ENCODE measurements around the gene TEAD3.

The TEAD3 gene

GRCh38 chr6:35534407-35535170, 37.7 kb upstream of the TEAD3 start:
- no peaks in the 10 kb centered on the region for H3K27me3 Mint-ChIP-seq (ENCODE audit: low read depth)
- no peak for TF ChIP-seq CTCF (IDR thresholded peaks at IDR 0.05; ENCODE audit: unreplicated experiment in 3 of 3)
- H3K4me1 Mint-ChIP-seq: peaks cover 18% of the 10 kb centered on the region

GRCh38 chr6:35533981-35534380, 37.1 kb upstream of the TEAD3 start:
- H3K4me3 Mint-ChIP-seq: peak overlapping the region in 1 of 3 experiments; percentile 6
- no peaks in the 10 kb centered on the region for H3K9me3 Mint-ChIP-seq
- H3K27ac Mint-ChIP-seq: peak overlapping the region; percentile 43 to 86 (median 81)
- H3K27me3 Mint-ChIP-seq (ENCODE audit: low read depth): no peaks in the 10 kb centered on the region
- peaks cover 18% of the 10 kb centered on the region for H3K4me1 Mint-ChIP-seq
- TF ChIP-seq CTCF (IDR thresholded peaks at IDR 0.05; ENCODE audit: unreplicated experiment in 3 of 3): no peak
- no peaks in the 10 kb centered on the region for H3K36me3 Mint-ChIP-seq (ENCODE audit: low read depth)

More at GRCh38 chr6:35534407-35535170, 37.7 kb upstream of the TEAD3 start:
- no peaks in the 10 kb centered on the region for H3K9me3 Mint-ChIP-seq
- no peaks in the 10 kb centered on the region for H3K36me3 Mint-ChIP-seq (ENCODE audit: low read depth)
- peak overlapping the region in 1 of 3 experiments; percentile 6 for H3K4me3 Mint-ChIP-seq
- peak overlapping the region; percentile 43 to 86 (median 81) for H3K27ac Mint-ChIP-seq

- Mint-ChIP-seq H3K4me1 (peaks cover 18% of the 10 kb centered on the region), H3K9me3 (no peaks in the 10 kb centered on the region), H3K36me3 (ENCODE audit: low read depth) (no peaks in the 10 kb centered on the region)
Measured at GRCh38 chr6:35532126-35532525, 35.2 kb upstream of the TEAD3 start.

GRCh38 chr6:35524380-35525020, 27.6 kb upstream of the TEAD3 start:
- peaks cover 23% of the 10 kb centered on the region for H3K27me3 Mint-ChIP-seq (ENCODE audit: low read depth)
- H3K27ac Mint-ChIP-seq: no peak overlapping the region
- no peak for TF ChIP-seq CTCF (IDR thresholded peaks at IDR 0.05; ENCODE audit: unreplicated experiment in 3 of 3)
- no peaks in the 10 kb centered on the region for H3K9me3 Mint-ChIP-seq
- peaks cover 4% of the 10 kb centered on the region for H3K4me1 Mint-ChIP-seq
- no peaks in the 10 kb centered on the region for H3K36me3 Mint-ChIP-seq (ENCODE audit: low read depth)
- H3K4me3 Mint-ChIP-seq: no peak overlapping the region

More at GRCh38 chr6:35532126-35532525, 35.2 kb upstream of the TEAD3 start:
- no peak overlapping the region for H3K4me3 Mint-ChIP-seq
- H3K27ac Mint-ChIP-seq: no peak overlapping the region
- TF ChIP-seq CTCF (IDR thresholded peaks at IDR 0.05; ENCODE audit: unreplicated experiment in 3 of 3): no peak
- H3K27me3 Mint-ChIP-seq (ENCODE audit: low read depth): peaks cover under 1% of the 10 kb centered on the region

- Mint-ChIP-seq H3K9me3 (no peaks in the 10 kb centered on the region), H3K27ac (no peak overlapping the region), H3K27me3 (ENCODE audit: low read depth) (peaks cover 23% of the 10 kb centered on the region), H3K36me3 (ENCODE audit: low read depth) (no peaks in the 10 kb centered on the region), H3K4me1 (peaks cover 4% of the 10 kb centered on the region), H3K4me3 (peak overlapping the region in 1 of 3 experiments; percentile 48)
- peak; percentile 98 to 99 (median 98) for TF ChIP-seq CTCF (IDR thresholded peaks at IDR 0.05; ENCODE audit: unreplicated experiment in 3 of 3)
Measured at GRCh38 chr6:35522660-35523658, 26.1 kb upstream of the TEAD3 start.
